Measurements from ENCODE around the gene SS18L1.

- no peak for TF ChIP-seq CTCF (conservative IDR thresholded peaks at IDR 0.05; ENCODE audit: low read depth, low read length)
- TF ChIP-seq EZH2 (IDR thresholded peaks at IDR 0.05; ENCODE audit: borderline replicate concordance, low read depth, low read length, poor library complexity, severe bottlenecking): no peak
Measured at GRCh38 chr20:62214067-62214466, 70.5 kb downstream of the SS18L1 start.

Data from A673 (cell line).